ENCODE measurements around the gene S100A16. TPM values are rescaled to one million over a fixed set of nuclear protein-coding genes. Genes with fewer than 3 reads are reported as not detected.
"Not testable (repeated sequence)": the region's sequence is repeated elsewhere in the genome, so short reads cannot be mapped to it uniquely, and the experiment has no call there.

The S100A16 gene
- total and polyA plus RNA-seq, 5 donors, result 42.6 to 73.9 (median 44.6) TPM

- H3K4me1 ChIP-seq (ENCODE audit: control insufficient read depth, insufficient read depth, low read length), result peaks cover 3% of the 10 kb centered on the region
- H3K4me3 ChIP-seq (ENCODE audit: low read length), result no peak overlapping the region
- intact Hi-C loops (cut with DNase I), result no loop called here
- DNase-seq, result no peak
- ATAC-seq, result no peak
- WGBS, result 29% methylated on average over 3 of the region's 3 CpGs
- no peaks in the 10 kb centered on the region for H3K9me3 ChIP-seq (ENCODE audit: control insufficient read depth, low read length)
- no peaks in the 10 kb centered on the region for H3K27me3 ChIP-seq (ENCODE audit: control insufficient read depth, insufficient read depth)
- no peak overlapping the region for H3K27ac ChIP-seq (ENCODE audit: low read length)
Observed at GRCh38 chr1:153649137-153649862, 36.4 kb upstream of the S100A16 start.

- no peak for DNase-seq
- intact Hi-C loops (cut with DNase I), result no loop called here
Observed at GRCh38 chr1:153648000-153648643, 35.2 kb upstream of the S100A16 start.

GRCh38 chr1:153647346-153647714 is 34.4 kb upstream of the S100A16 start:
- ATAC-seq (peak; percentile 10 to 17), DNase-seq (no peak)
- intact Hi-C loops (cut with DNase I), result no loop called here
- 46% methylated on average over 2 of the region's 2 CpGs for WGBS
- Histone ChIP-seq H3K27me3 (ENCODE audit: control insufficient read depth, insufficient read depth) (no peaks in the 10 kb centered on the region), H3K4me1 (ENCODE audit: control insufficient read depth, insufficient read depth, low read length) (peaks cover 3% of the 10 kb centered on the region), H3K9me3 (ENCODE audit: control insufficient read depth, low read length) (no peaks in the 10 kb centered on the region), H3K4me3 (ENCODE audit: low read length) (no peak overlapping the region), H3K27ac (ENCODE audit: low read length) (peak overlapping the region; percentile 76)

More at GRCh38 chr1:153648000-153648643, 35.2 kb upstream of the S100A16 start:
- Histone ChIP-seq H3K27ac (ENCODE audit: low read length) (no peak overlapping the region), H3K4me3 (ENCODE audit: low read length) (no peak overlapping the region), H3K4me1 (ENCODE audit: control insufficient read depth, insufficient read depth, low read length) (peaks cover 3% of the 10 kb centered on the region), H3K27me3 (ENCODE audit: control insufficient read depth, insufficient read depth) (no peaks in the 10 kb centered on the region), H3K9me3 (ENCODE audit: control insufficient read depth, low read length) (no peaks in the 10 kb centered on the region)
- WGBS, result 84% methylated on average over 10 of the region's 10 CpGs
- ATAC-seq, result peak; percentile 24 to 34

GRCh38 chr1:153646672-153647345 is 33.9 kb upstream of the S100A16 start:
- intact Hi-C loops (cut with DNase I), result no loop called here
- ATAC-seq (peak; percentile 4 to 8), DNase-seq (no peak)
- WGBS, result 72% methylated on average over 5 of the region's 5 CpGs
- no peaks in the 10 kb centered on the region for H3K27me3 ChIP-seq (ENCODE audit: control insufficient read depth, insufficient read depth)
- no peaks in the 10 kb centered on the region for H3K9me3 ChIP-seq (ENCODE audit: control insufficient read depth, low read length)
- no peak overlapping the region for H3K4me3 ChIP-seq (ENCODE audit: low read length)
- peaks cover 4% of the 10 kb centered on the region for H3K4me1 ChIP-seq (ENCODE audit: control insufficient read depth, insufficient read depth, low read length)
- H3K27ac ChIP-seq (ENCODE audit: low read length), result peak overlapping the region; percentile 76

- no peak overlapping the region for H3K27ac ChIP-seq (ENCODE audit: low read length)
- ATAC-seq (no peak), DNase-seq (no peak)
- peaks cover 5% of the 10 kb centered on the region for H3K4me1 ChIP-seq (ENCODE audit: control insufficient read depth, insufficient read depth, low read length)
- intact Hi-C loops (cut with DNase I), result no loop called here
- H3K9me3 ChIP-seq (ENCODE audit: control insufficient read depth, low read length), result no peaks in the 10 kb centered on the region
- H3K27me3 ChIP-seq (ENCODE audit: control insufficient read depth, insufficient read depth), result no peaks in the 10 kb centered on the region
- no peak overlapping the region for H3K4me3 ChIP-seq (ENCODE audit: low read length)
Observed at GRCh38 chr1:153643816-153644215, 30.9 kb upstream of the S100A16 start.

- Histone ChIP-seq H3K4me3 (ENCODE audit: low read length) (no peak overlapping the region), H3K9me3 (ENCODE audit: control insufficient read depth, low read length) (no peaks in the 10 kb centered on the region), H3K27me3 (ENCODE audit: control insufficient read depth, insufficient read depth) (no peaks in the 10 kb centered on the region), H3K27ac (ENCODE audit: low read length) (no peak overlapping the region), H3K4me1 (ENCODE audit: control insufficient read depth, insufficient read depth, low read length) (peaks cover 5% of the 10 kb centered on the region)
- WGBS, result 89% methylated on average over 11 of the region's 11 CpGs
- no peak for ATAC-seq
- DNase-seq, result no peak
- intact Hi-C loops (cut with DNase I), result no loop called here
Observed at GRCh38 chr1:153643100-153643499, 30.2 kb upstream of the S100A16 start.

GRCh38 chr1:153642161-153642560 is 29.2 kb upstream of the S100A16 start:
- Histone ChIP-seq H3K4me3 (ENCODE audit: low read length) (no peak overlapping the region), H3K27ac (ENCODE audit: low read length) (no peak overlapping the region), H3K9me3 (ENCODE audit: control insufficient read depth, low read length) (no peaks in the 10 kb centered on the region), H3K27me3 (ENCODE audit: control insufficient read depth, insufficient read depth) (no peaks in the 10 kb centered on the region), H3K4me1 (ENCODE audit: control insufficient read depth, insufficient read depth, low read length) (peaks cover 3% of the 10 kb centered on the region)
- DNase-seq (no peak), ATAC-seq (no peak)
- intact Hi-C loops (cut with DNase I), result no loop called here
- WGBS, result 74% methylated on average over 11 of the region's 11 CpGs

- no peak overlapping the region for H3K4me3 ChIP-seq (ENCODE audit: low read length)
- no peak for DNase-seq
- 59% methylated on average over 6 of the region's 6 CpGs for WGBS
- H3K27me3 ChIP-seq (ENCODE audit: control insufficient read depth, insufficient read depth), result no peaks in the 10 kb centered on the region
- peaks cover 5% of the 10 kb centered on the region for H3K4me1 ChIP-seq (ENCODE audit: control insufficient read depth, insufficient read depth, low read length)
- H3K9me3 ChIP-seq (ENCODE audit: control insufficient read depth, low read length), result no peaks in the 10 kb centered on the region
- no peak overlapping the region for H3K27ac ChIP-seq (ENCODE audit: low read length)
- intact Hi-C loops (cut with DNase I), result no loop called here
- ATAC-seq, result no peak
Observed at GRCh38 chr1:153640861-153641260, 27.9 kb upstream of the S100A16 start.

- H3K27ac ChIP-seq (ENCODE audit: low read length), result peak overlapping the region; percentile 39
- intact Hi-C loops (cut with DNase I), result not testable (repeated sequence)
Observed at GRCh38 chr1:153640213-153640612, 27.3 kb upstream of the S100A16 start.

GRCh38 chr1:153639280-153639679 is 26.3 kb upstream of the S100A16 start:
- no peaks in the 10 kb centered on the region for H3K27me3 ChIP-seq (ENCODE audit: control insufficient read depth, insufficient read depth)
- peaks cover 8% of the 10 kb centered on the region for H3K4me1 ChIP-seq (ENCODE audit: control insufficient read depth, insufficient read depth, low read length)
- no peaks in the 10 kb centered on the region for H3K9me3 ChIP-seq (ENCODE audit: control insufficient read depth, low read length)
- 67% methylated on average over 3 of the region's 3 CpGs for WGBS
- ATAC-seq, result peak in 1 of 2 donors; percentile 61
- H3K27ac ChIP-seq (ENCODE audit: low read length), result peak overlapping the region; percentile 53
- intact Hi-C loops (cut with DNase I), result no loop called here
- DNase-seq, result no peak
- no peak overlapping the region for H3K4me3 ChIP-seq (ENCODE audit: low read length)

More at GRCh38 chr1:153640213-153640612, 27.3 kb upstream of the S100A16 start:
- 92% methylated on average over 5 of the region's 5 CpGs for WGBS
- not testable (repeated sequence) for H3K4me1 ChIP-seq (ENCODE audit: control insufficient read depth, insufficient read depth, low read length); H3K4me3 ChIP-seq (ENCODE audit: low read length); H3K27me3 ChIP-seq (ENCODE audit: control insufficient read depth, insufficient read depth); DNase-seq; H3K9me3 ChIP-seq (ENCODE audit: control insufficient read depth, low read length); ATAC-seq

GRCh38 chr1:153638261-153638660 is 25.3 kb upstream of the S100A16 start:
- DNase-seq, result no peak
- intact Hi-C loops (cut with DNase I), result no loop called here

More at GRCh38 chr1:153638261-153638660, 25.3 kb upstream of the S100A16 start:
- H3K27ac ChIP-seq (ENCODE audit: low read length), result peak overlapping the region; percentile 40
- WGBS, result 75% methylated on average over 6 of the region's 6 CpGs
- H3K4me1 ChIP-seq (ENCODE audit: control insufficient read depth, insufficient read depth, low read length), result peaks cover 11% of the 10 kb centered on the region
- no peaks in the 10 kb centered on the region for H3K9me3 ChIP-seq (ENCODE audit: control insufficient read depth, low read length)
- H3K4me3 ChIP-seq (ENCODE audit: low read length), result no peak overlapping the region
- H3K27me3 ChIP-seq (ENCODE audit: control insufficient read depth, insufficient read depth), result no peaks in the 10 kb centered on the region
- ATAC-seq, result no peak
